ENCODE data around the gene GAPVD1. TPM values are rescaled to one million over a fixed set of nuclear protein-coding genes. Genes with fewer than 3 reads are reported as not detected.

GAPVD1 gene
- total and polyA plus RNA-seq, 2 of the 13 experiments (the other 11 are each of a cell fraction or from before 2014, with no cell fraction given) = 11.1 to 33.2 TPM

- peak; percentile 68; the same call in 1 of the 2 replicates for TF ChIP-seq HES4 (CRISPR knock-in tag; IDR thresholded peaks at IDR 0.05; ENCODE audit: borderline replicate concordance)
- no peak for TF ChIP-seq ZNF615 (CRISPR knock-in tag; IDR thresholded peaks at IDR 0.05; ENCODE audit: borderline replicate concordance)
- TF ChIP-seq ZBTB26 (CRISPR knock-in tag; IDR thresholded peaks at IDR 0.05; ENCODE audit: borderline replicate concordance) = peak; percentile 15; the same call in 1 of the 2 replicates
- TF ChIP-seq NFKBIZ (CRISPR knock-in tag; IDR thresholded peaks at IDR 0.05) = peak; percentile 31; the same call in 1 of the 2 replicates
- no peak for TF ChIP-seq ZMYM2 (CRISPR knock-in tag; IDR thresholded peaks at IDR 0.05)
- no peak; the same call in 1 of the 2 replicates for TF ChIP-seq ERF (CRISPR knock-in tag; IDR thresholded peaks at IDR 0.05)
- no peak; the same call in none of the 2 replicates for TF ChIP-seq MEF2D (CRISPR knock-in tag; IDR thresholded peaks at IDR 0.05)
- peak; percentile 92; the same call in 1 of the 2 replicates for TF ChIP-seq ZNF773 (CRISPR knock-in tag; IDR thresholded peaks at IDR 0.05; ENCODE audit: borderline replicate concordance)
- no peak for TF ChIP-seq ARNTL (CRISPR knock-in tag; IDR thresholded peaks at IDR 0.05)
- TF ChIP-seq ZNF510 (CRISPR knock-in tag; IDR thresholded peaks at IDR 0.05; ENCODE audit: low read depth) = no peak
- no peak; the same call in 1 of the 2 replicates for TF ChIP-seq RXRA (CRISPR knock-in tag; IDR thresholded peaks at IDR 0.05)
- TF ChIP-seq ZNF674 (CRISPR knock-in tag; IDR thresholded peaks at IDR 0.05; ENCODE audit: low read depth) = no peak
- TF ChIP-seq HINFP (CRISPR knock-in tag; IDR thresholded peaks at IDR 0.05; ENCODE audit: low read depth) = peak; percentile 59; the same call in 1 of the 2 replicates
- TF ChIP-seq ZFP36 (IDR thresholded peaks at IDR 0.05; ENCODE audit: borderline replicate concordance, low read depth, low read length, partially characterized antibody) = no peak
- peak; percentile 96 for TF ChIP-seq SP2 (CRISPR knock-in tag; IDR thresholded peaks at IDR 0.05)
- TF ChIP-seq HOXA7 (CRISPR knock-in tag; IDR thresholded peaks at IDR 0.05) = no peak
- peak; percentile 21; the same call in 1 of the 2 replicates for TF ChIP-seq MTA1 (CRISPR knock-in tag; IDR thresholded peaks at IDR 0.05; ENCODE audit: borderline replicate concordance)
- TF ChIP-seq ZNF512B (CRISPR knock-in tag; IDR thresholded peaks at IDR 0.05; ENCODE audit: borderline replicate concordance) = no peak; the same call in 1 of the 2 replicates
- TF ChIP-seq ZMAT5 (CRISPR knock-in tag; IDR thresholded peaks at IDR 0.05; ENCODE audit: borderline replicate concordance, low read depth) = no peak
Measured at GRCh38 chr9:125241000-125241862, 20.4 kb upstream of the GAPVD1 start, which contains the start of gene HSPA5 (continued).
